ENCODE measurements around the gene MED25.

MED25 gene

GRCh38 chr19:49869484-49870308 lies 51.6 kb downstream of the MED25 start:
- POLR2A ChIA-PET, result interaction anchor here (0.6 to 2.8 kb wide), 5 partner anchors 7 to 229 kb away, joined by 3 to 13 read pairs (median 4); partner anchors contain the start of gene AKT1S1
- CTCF ChIA-PET, result interaction anchor here (0.8 to 1.5 kb wide), 2 partner anchors 17 to 189 kb away, joined by 3 read pairs; no protein-coding TSS in a partner anchor
- DNase-seq (ENCODE audit: low read depth, low spot score), result peak; percentile 99
- TF ChIP-seq CTCF (IDR thresholded peaks at IDR 0.05; ENCODE audit: insufficient read depth, low read length, missing control alignments), result no peak
- peak overlapping the region; percentile 61 for H3K4me3 ChIP-seq (ENCODE audit: low read depth, low read length)

GRCh38 chr19:49870309-49870901 lies 52.3 kb downstream of the MED25 start:
- ChIA-PET POLR2A (interaction anchor here (2.8 kb wide), 1 partner anchor 12 kb away, joined by 13 read pairs; no protein-coding TSS in a partner anchor), CTCF (interaction anchor here (1.5 kb wide), 1 partner anchor 189 kb away, joined by 3 read pairs; no protein-coding TSS in a partner anchor)
- H3K4me3 ChIP-seq (ENCODE audit: low read depth, low read length), result peak overlapping the region; percentile 61
- no peak for TF ChIP-seq CTCF (IDR thresholded peaks at IDR 0.05; ENCODE audit: insufficient read depth, low read length, missing control alignments)
- DNase-seq (ENCODE audit: low read depth, low spot score), result no peak

GRCh38 chr19:49871349-49871985 lies 53.4 kb downstream of the MED25 start:
- DNase-seq (ENCODE audit: low read depth, low spot score), result no peak
- H3K4me3 ChIP-seq (ENCODE audit: low read depth, low read length), result no peak overlapping the region
- ChIA-PET POLR2A (no interaction called here), CTCF (no interaction called here)
- no peak for TF ChIP-seq CTCF (IDR thresholded peaks at IDR 0.05; ENCODE audit: insufficient read depth, low read length, missing control alignments)

- POLR2A ChIA-PET, result no interaction called here
These were observed 54.4 kb downstream of the MED25 start for GRCh38 chr19:49872245-49873128.

GRCh38 chr19:49873129-49873521 lies 55.0 kb downstream of the MED25 start:
- POLR2A ChIA-PET, result no interaction called here
- no peak overlapping the region for H3K4me3 ChIP-seq (ENCODE audit: low read depth, low read length)
- DNase-seq (ENCODE audit: low read depth, low spot score), result no peak
- no peak for TF ChIP-seq CTCF (IDR thresholded peaks at IDR 0.05; ENCODE audit: insufficient read depth, low read length, missing control alignments)
- CTCF ChIA-PET, result no interaction called here

More at GRCh38 chr19:49872245-49873128, 54.4 kb downstream of the MED25 start:
- CTCF ChIA-PET, result no interaction called here
- TF ChIP-seq CTCF (IDR thresholded peaks at IDR 0.05; ENCODE audit: insufficient read depth, low read length, missing control alignments), result no peak
- H3K4me3 ChIP-seq (ENCODE audit: low read depth, low read length), result no peak overlapping the region
- DNase-seq (ENCODE audit: low read depth, low spot score), result no peak
